ENCODE results near the gene OFD1.

DNA sequence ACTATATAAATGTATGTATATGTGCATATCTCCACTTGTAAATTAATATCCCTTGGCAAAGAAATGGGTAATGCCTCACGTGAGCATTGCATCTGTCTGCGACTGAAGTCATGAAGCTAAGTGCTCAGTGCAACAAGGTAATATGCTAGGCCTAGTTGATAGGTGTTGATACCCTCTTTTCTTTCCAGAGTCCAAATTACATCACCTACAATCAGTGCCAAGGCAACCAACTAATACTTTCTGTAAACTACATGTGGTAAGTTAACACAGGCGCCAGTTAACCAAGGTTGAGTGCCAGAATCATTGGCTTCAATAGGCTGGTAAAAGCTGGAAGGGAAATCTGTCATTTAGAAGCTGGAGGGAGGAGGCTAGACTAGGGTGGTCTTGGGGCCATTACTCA is 41.3 kb downstream of the OFD1 start:
- TF ChIP-seq, protein P1, sequence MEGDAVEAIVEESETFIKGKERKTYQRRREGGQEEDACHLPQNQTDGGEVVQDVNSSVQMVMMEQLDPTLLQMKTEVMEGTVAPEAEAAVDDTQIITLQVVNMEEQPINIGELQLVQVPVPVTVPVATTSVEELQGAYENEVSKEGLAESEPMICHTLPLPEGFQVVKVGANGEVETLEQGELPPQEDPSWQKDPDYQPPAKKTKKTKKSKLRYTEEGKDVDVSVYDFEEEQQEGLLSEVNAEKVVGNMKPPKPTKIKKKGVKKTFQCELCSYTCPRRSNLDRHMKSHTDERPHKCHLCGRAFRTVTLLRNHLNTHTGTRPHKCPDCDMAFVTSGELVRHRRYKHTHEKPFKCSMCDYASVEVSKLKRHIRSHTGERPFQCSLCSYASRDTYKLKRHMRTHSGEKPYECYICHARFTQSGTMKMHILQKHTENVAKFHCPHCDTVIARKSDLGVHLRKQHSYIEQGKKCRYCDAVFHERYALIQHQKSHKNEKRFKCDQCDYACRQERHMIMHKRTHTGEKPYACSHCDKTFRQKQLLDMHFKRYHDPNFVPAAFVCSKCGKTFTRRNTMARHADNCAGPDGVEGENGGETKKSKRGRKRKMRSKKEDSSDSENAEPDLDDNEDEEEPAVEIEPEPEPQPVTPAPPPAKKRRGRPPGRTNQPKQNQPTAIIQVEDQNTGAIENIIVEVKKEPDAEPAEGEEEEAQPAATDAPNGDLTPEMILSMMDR (IDR thresholded peaks at IDR 0.05; ENCODE audit: low read depth, low read length) = no peak
- TF ChIP-seq EZH2phosphoT487 (IDR thresholded peaks at IDR 0.05; ENCODE audit: low read depth) = no peak
